Inflammatory macrophage treated with lipopolysaccharide for 1 hour (primary cell): ENCODE measurements around the gene STK11IP.

Experiments used
- DNase-seq, 2 donors: peaks; one replicate each; pipeline ENCODE4 v3.0.0-alpha.2; 2020 to 2022

The STK11IP gene

GRCh38 chr2:219578811-219579613 lies 18.6 kb upstream of the STK11IP start:
- DNase-seq = peak; percentile 42 to 73

- no peak for DNase-seq
These were observed 16.3 kb upstream of the STK11IP start for GRCh38 chr2:219581346-219581745.

GRCh38 chr2:219591091-219591490 lies 6.6 kb upstream of the STK11IP start:
- no peak for DNase-seq

GRCh38 chr2:219592736-219593135 lies 4.9 kb upstream of the STK11IP start:
- DNase-seq = no peak

- DNase-seq = no peak
These were observed 4.5 kb upstream of the STK11IP start for GRCh38 chr2:219593154-219593553.

GRCh38 chr2:219595256-219595655 lies 2.4 kb upstream of the STK11IP start:
- DNase-seq = peak in 1 of 2 donors; percentile 25

GRCh38 chr2:219596954-219597551 lies 604 bp upstream of the STK11IP start:
- peak in 1 of 2 donors; percentile 4 for DNase-seq

GRCh38 chr2:219598308-219599078 lies 836 bp downstream of the STK11IP start:
- no peak for DNase-seq

- DNase-seq = peak; percentile 37 to 47
These were observed 6.1 kb downstream of the STK11IP start for GRCh38 chr2:219603771-219604170.

- DNase-seq = no peak
These were observed 7.9 kb downstream of the STK11IP start for GRCh38 chr2:219605607-219605954.

- DNase-seq = no peak
These were observed 10.3 kb downstream of the STK11IP start for GRCh38 chr2:219607931-219608330.

- no peak for DNase-seq
These were observed 10.8 kb downstream of the STK11IP start for GRCh38 chr2:219608399-219608964.

- no peak for DNase-seq
These were observed 11.6 kb downstream of the STK11IP start for GRCh38 chr2:219609149-219609750.

- no peak for DNase-seq
These were observed 13.6 kb downstream of the STK11IP start for GRCh38 chr2:219611306-219611705.

GRCh38 chr2:219611866-219612576 lies 14.4 kb downstream of the STK11IP start:
- DNase-seq = no peak

GRCh38 chr2:219612577-219613286 lies 15.1 kb downstream of the STK11IP start:
- DNase-seq = no peak

- DNase-seq = no peak
These were observed 15.9 kb downstream of the STK11IP start for GRCh38 chr2:219613461-219614070.

GRCh38 chr2:219614076-219614860 lies 16.6 kb downstream of the STK11IP start:
- no peak for DNase-seq

GRCh38 chr2:219615036-219615435 lies 17.4 kb downstream of the STK11IP start:
- DNase-seq = no peak

GRCh38 chr2:219615894-219616293 lies 18.2 kb downstream of the STK11IP start:
- DNase-seq = no peak
